B cell (primary cell): ENCODE data around the gene STAB1. TPM values are rescaled to one million over a fixed set of nuclear protein-coding genes. Genes with fewer than 3 reads are reported as not detected.
A peak's percentile ranks its signal among the peaks of the same experiment; 100 is the strongest.

ENCODE experiments used
- ATAC-seq: fragments of 200-7000 bp; cut with Tn5 transposase; one replicate; pipeline ENCODE4 v1.10.0; 2021; ENCODE audit warnings: low read depth, mild to moderate bottlenecking, moderate number of reproducible peaks, moderate library complexity
- CTCF ChIA-PET: fragments of 350-600 bp; sonication (Branson Sonifier 250); formaldehyde crosslinking; loops from one replicate; lab custom pipeline; 2021; ENCODE audit warnings: antibody characterized with exemption, inconsistent platforms; lab: Charles Lee
- POLR2A ChIA-PET: fragments of 350-600 bp; sonication (Branson Sonifier 250); formaldehyde crosslinking; loops from one replicate; lab custom pipeline; 2021; ENCODE audit warnings: antibody characterized with exemption; lab: Charles Lee
- DNase-seq: peaks from one replicate; pipeline ENCODE4 v3.0.0; 2013
- H2AFZ ChIP-seq: 2 replicates; pipeline ENCODE4 v1.6.1; 2012; ENCODE audit warnings: mild to moderate bottlenecking, low read depth, low read length; ENCODE audit not compliant: insufficient read depth, poor library complexity, severe bottlenecking
- H3K27ac ChIP-seq, 2 donors: 1 replicate in 1 of 2; 2 replicates in 1 of 2; pipeline ENCODE4 v1.5.1; 2012 to 2013; ENCODE audit warnings: low read length in 2 of 2, mild to moderate bottlenecking in 2 of 2, moderate library complexity in 1 of 2
- H3K27me3 ChIP-seq, 4 experiments: fragments of 200-600 bp in 1 of 4; sonication (generic) in 1 of 4; replicated peaks in 1 of 4; 1 replicate in 2 of 4; 2 replicates in 2 of 4; pipeline versions ENCODE4 v1.6.1 to v1.7.0; 2013 to 2016; ENCODE audit warnings: low read length in 3 of 4, mild to moderate bottlenecking in 2 of 4, mixed read lengths in 1 of 4, moderate library complexity in 1 of 4; ENCODE audit not compliant: insufficient read depth in 4 of 4, control insufficient read depth in 3 of 4; ENCODE audit errors: control extremely low read depth in 1 of 4
- H3K36me3 ChIP-seq, 2 experiments: replicated peaks in 1 of 2; 1 replicate in 1 of 2; 2 replicates in 1 of 2; pipeline versions ENCODE4 v1.6.1 to v1.7.1; 2013; ENCODE audit warnings: low read length in 1 of 2; ENCODE audit not compliant: insufficient read depth in 2 of 2, control insufficient read depth in 1 of 2; ENCODE audit errors: control extremely low read depth in 1 of 2, extremely low read depth in 1 of 2
- H3K4me1 ChIP-seq, 2 donors: fragments of 200-600 bp in 1 of 2; sonication (generic) in 1 of 2; 1 replicate in 1 of 2; 2 replicates in 1 of 2; pipeline versions ENCODE4 v1.5.1 to v1.6.1; 2013 to 2017; ENCODE audit warnings: low read length in 2 of 2; ENCODE audit not compliant: control insufficient read depth in 2 of 2, insufficient read depth in 2 of 2
- H3K4me2 ChIP-seq: replicated peaks from 2 replicates; pipeline ENCODE3; 2012; ENCODE audit warnings: mild to moderate bottlenecking, low read depth, low read length; ENCODE audit not compliant: poor library complexity, severe bottlenecking
- H3K4me3 ChIP-seq, 5 experiments: fragments of 200-600 bp in 1 of 5; sonication (generic) in 1 of 5; 1 replicate in 3 of 5; 2 replicates in 2 of 5; pipeline versions ENCODE4 v1.5.1 to v1.7.0; 2011 to 2016; ENCODE audit warnings: low read length in 4 of 5, mild to moderate bottlenecking in 4 of 5, low read depth in 2 of 5, control low read depth in 1 of 5, moderate library complexity in 1 of 5; ENCODE audit not compliant: insufficient read depth in 1 of 5; ENCODE audit errors: control extremely low read depth in 1 of 5, extremely low read depth in 1 of 5
- H3K79me2 ChIP-seq: fragments of 200-600 bp; sonication (generic); one replicate; pipeline ENCODE4 v1.6.0; 2016; ENCODE audit warnings: low read length; ENCODE audit not compliant: control insufficient read depth, insufficient read depth
- H3K9ac ChIP-seq: fragments of 200-600 bp; sonication (generic); 2 replicates; pipeline ENCODE4 v1.6.1; 2017; ENCODE audit warnings: mild to moderate bottlenecking, low read length, moderate library complexity
- H3K9me3 ChIP-seq, 3 donors: one replicate each; pipeline versions ENCODE4 v1.6.1 to v1.7.1; 2013; ENCODE audit warnings: low read length in 2 of 3; ENCODE audit not compliant: control insufficient read depth in 2 of 3, insufficient read depth in 1 of 3; ENCODE audit errors: control extremely low read depth in 1 of 3
- H4K20me1 ChIP-seq: 2 replicates; pipeline ENCODE4 v1.6.0; 2012; ENCODE audit warnings: mild to moderate bottlenecking, low read length; ENCODE audit not compliant: insufficient read depth, control insufficient read depth, poor library complexity, severe bottlenecking
- H3K27ac Mint-ChIP-seq: one replicate; pipeline ENCODE4 v1.8.0; 2021; ENCODE audit warnings: mixed read lengths
- H3K27me3 Mint-ChIP-seq: one replicate; pipeline ENCODE4 v1.8.0; 2021; ENCODE audit warnings: mixed read lengths
- H3K4me1 Mint-ChIP-seq: one replicate; pipeline ENCODE4 v1.8.0; 2021; ENCODE audit warnings: mixed read lengths
- H3K4me3 Mint-ChIP-seq: one replicate; pipeline ENCODE4 v1.8.0; 2021; ENCODE audit warnings: mixed read lengths
- H3K9me3 Mint-ChIP-seq: one replicate; pipeline ENCODE4 v1.8.0; 2022; ENCODE audit warnings: mixed read lengths; ENCODE audit not compliant: insufficient read depth
- CTCF ChIP-seq: fragments of 200-600 bp; IDR thresholded peaks from one replicate; pipeline ENCODE4 v1.8.0; 2022; ENCODE audit warnings: antibody characterized with exemption, mild to moderate bottlenecking
- EZH2 ChIP-seq: IDR thresholded peaks from 2 replicates; pipeline ENCODE4 v1.6.1; 2012; ENCODE audit warnings: borderline replicate concordance, low read depth, mild to moderate bottlenecking, moderate library complexity, low read length; ENCODE audit not compliant: insufficient read depth, poor library complexity, severe bottlenecking
- WGBS: methylation state at CpG from one replicate; pipeline ENCODE4 v1.1.5; 2013; ENCODE audit warnings: missing lambda C conversion rate; ENCODE audit not compliant: insufficient coverage; 5-methylcytosine and 5-hydroxymethylcytosine counted together
- intact Hi-C: fragments of 100-400 bp; cut with micrococcal nuclease; formaldehyde crosslinking; loops from one replicate; pipeline ENCODE4 v1.10.0; 2022
- polyA plus RNA-seq: library from polyadenylated mRNA; depleted of rRNA; stranded (reverse); fragments of >200 nt; gene quantifications from 2 replicates; pipeline ENCODE4 v1.2.3, GENCODE V29; 2012
- total RNA-seq, 2 donors: library from RNA; stranded (reverse); fragments of 120-200 nt in 1 of 2; gene quantifications; 1 replicate in 1 of 2; 2 replicates in 1 of 2; pipeline versions ENCODE4 v1.2.3 to v1.2.4, GENCODE V29; 2013 to 2022

STAB1 gene
- total and polyA plus RNA-seq, 2 donors (not counting 1 experiment from before 2014, with no cell fraction given) = 3.8 to 4.5 TPM

- CTCF ChIA-PET = interaction anchor here (1.0 kb wide), 3 partner anchors 9 to 163 kb away, joined by 3 to 5 read pairs (median 5); partner anchors contain the start of gene SEMA3G
- H3K9me3 Mint-ChIP-seq = no peaks in the 10 kb centered on the region
- Histone ChIP-seq H3K4me3 (peak overlapping the region in 4 of 5 experiments; percentile 64 to 81 (median 76)), H4K20me1 (no peaks in the 10 kb centered on the region), H3K27me3 (no peaks in the 10 kb centered on the region), H3K79me2 (peaks cover 41% of the 10 kb centered on the region), H3K4me1 (peaks cover 16 to 27% of the 10 kb centered on the region in 2 donors), H3K4me2 (peak overlapping the region; percentile 86), H2AFZ (peak overlapping the region; percentile 89), H3K36me3 (peaks cover 0 to 13% of the 10 kb centered on the region in 2 experiments), H3K27ac (peak overlapping the region; percentile 88 to 92), H3K9ac (peak overlapping the region; percentile 73), H3K9me3 (no peaks in the 10 kb centered on the region)
- H3K4me1 Mint-ChIP-seq = peaks cover 38% of the 10 kb centered on the region
- 85% methylated on average over 8 of the region's 8 CpGs for WGBS
- peak overlapping the region; percentile 88 for H3K4me3 Mint-ChIP-seq
- ATAC-seq (no peak), DNase-seq (no peak)
- intact Hi-C loops = no loop called here
- no peaks in the 10 kb centered on the region for H3K27me3 Mint-ChIP-seq
- no peak for TF ChIP-seq CTCF
- TF ChIP-seq EZH2 = no peak
- POLR2A ChIA-PET = no interaction called here
- peak overlapping the region; percentile 94 for H3K27ac Mint-ChIP-seq
These were observed 40.7 kb upstream of the STAB1 start for GRCh38 chr3:52454250-52454937.

GRCh38 chr3:52454938-52455282 lies 40.2 kb upstream of the STAB1 start:
- no peak for DNase-seq
- ChIA-PET POLR2A (no interaction called here), CTCF (interaction anchor here (0.8 to 5.1 kb wide), 4 partner anchors 8 to 202 kb away, joined by 3 to 23 read pairs (median 4); partner anchors contain the start of gene SEMA3G)
- Histone ChIP-seq H4K20me1 (no peaks in the 10 kb centered on the region), H3K79me2 (peaks cover 41% of the 10 kb centered on the region), H3K9ac (peak overlapping the region; percentile 73), H3K9me3 (no peaks in the 10 kb centered on the region), H3K36me3 (peaks cover 0 to 13% of the 10 kb centered on the region in 2 experiments), H3K4me2 (peak overlapping the region; percentile 86), H3K27me3 (no peaks in the 10 kb centered on the region), H3K4me3 (peak overlapping the region; percentile 50 to 81 (median 70)), H2AFZ (peak overlapping the region; percentile 89), H3K27ac (peak overlapping the region; percentile 88 to 92), H3K4me1 (peaks cover 16 to 27% of the 10 kb centered on the region in 2 donors)
- no peak for TF ChIP-seq CTCF
- Mint-ChIP-seq H3K4me1 (peaks cover 38% of the 10 kb centered on the region), H3K27me3 (no peaks in the 10 kb centered on the region), H3K4me3 (peak overlapping the region; percentile 88), H3K9me3 (no peaks in the 10 kb centered on the region), H3K27ac (peak overlapping the region; percentile 94)
- 67% methylated on average over 11 of the region's 11 CpGs for WGBS
- no peak for ATAC-seq
- intact Hi-C loops = loop anchor here (1.0 to 5.0 kb wide), 4 partner anchors 10 to 232 kb away; partner anchors contain the start of genes GNL3, PBRM1, SEMA3G and TLR9
